MCF 10A (cell line): ENCODE results near the gene ADAMTS13. TPM values are rescaled to one million over a fixed set of nuclear protein-coding genes. Genes with fewer than 3 reads are reported as not detected.
"Not testable (repeated sequence)": the region's sequence is repeated elsewhere in the genome, so short reads cannot be mapped to it uniquely, and the experiment has no call there.

Experiments
- BruUV-seq: library from RNA; stranded (reverse); fragments of 400-500 nt; replicated peaks from 2 replicates; lab custom pipeline; 2021; lab: Mats Ljungman, UMichigan
- CTCF ChIA-PET: fragments of 300-600 bp; sonication (Branson Sonifier 250); formaldehyde crosslinking; extraction: SDS; loops from one replicate; lab custom pipeline; 2021; ENCODE audit warnings: antibody characterized with exemption, inconsistent platforms; lab: Yijun Ruan, JAX
- POLR2A ChIA-PET: fragments of 300-600, 350-650 bp; sonication (Branson Sonifier 250); formaldehyde crosslinking; extraction: SDS; loops from one replicate; lab custom pipeline; 2020; ENCODE audit warnings: antibody characterized with exemption, inconsistent platforms; lab: Yijun Ruan, JAX
- DNase-seq: peaks from one replicate; pipeline ENCODE4 v3.0.0-alpha.2; 2018; ENCODE audit not compliant: unreplicated experiment
- H3K27ac Mint-ChIP-seq: one replicate; pipeline ENCODE4 v1.8.0; 2022; ENCODE audit warnings: mild to moderate bottlenecking, low read depth, mixed read lengths; ENCODE audit not compliant: unreplicated experiment
- H3K27me3 Mint-ChIP-seq: one replicate; pipeline ENCODE4 v1.8.0; 2022; ENCODE audit warnings: mixed read lengths; ENCODE audit not compliant: insufficient read depth, unreplicated experiment
- H3K36me3 Mint-ChIP-seq: one replicate; pipeline ENCODE4 v1.8.0; 2022; ENCODE audit warnings: mild to moderate bottlenecking, moderate library complexity, mixed read lengths; ENCODE audit not compliant: insufficient read depth, unreplicated experiment
- H3K4me1 Mint-ChIP-seq: one replicate; pipeline ENCODE4 v1.8.0; 2022; ENCODE audit warnings: mixed read lengths; ENCODE audit not compliant: insufficient read depth, unreplicated experiment
- H3K4me3 Mint-ChIP-seq: one replicate; pipeline ENCODE4 v1.8.0; 2022; ENCODE audit warnings: mild to moderate bottlenecking, moderate library complexity, mixed read lengths; ENCODE audit not compliant: unreplicated experiment
- H3K9me3 Mint-ChIP-seq: one replicate; pipeline ENCODE4 v1.8.0; 2022; ENCODE audit warnings: mixed read lengths; ENCODE audit not compliant: unreplicated experiment
- intact Hi-C: fragments of 100-400 bp; cut with micrococcal nuclease; formaldehyde crosslinking; loops from 2 replicates; pipeline ENCODE4 v1.14.1; 2022
- total RNA-seq: library from RNA; stranded (reverse); gene quantifications from 2 replicates; pipeline ENCODE4 v1.2.3, GENCODE V29; 2022
- TF ChIP-seq, protein P1 (sequence below): fragments of 200-600 bp; IDR thresholded peaks from one replicate; pipeline ENCODE4 v1.8.0; 2022; ENCODE audit warnings: antibody characterized with exemption, mild to moderate bottlenecking; ENCODE audit not compliant: unreplicated experiment

Gene ADAMTS13
- total RNA-seq, 1 experiment from 2014 or later: 4.1 TPM

DNA sequence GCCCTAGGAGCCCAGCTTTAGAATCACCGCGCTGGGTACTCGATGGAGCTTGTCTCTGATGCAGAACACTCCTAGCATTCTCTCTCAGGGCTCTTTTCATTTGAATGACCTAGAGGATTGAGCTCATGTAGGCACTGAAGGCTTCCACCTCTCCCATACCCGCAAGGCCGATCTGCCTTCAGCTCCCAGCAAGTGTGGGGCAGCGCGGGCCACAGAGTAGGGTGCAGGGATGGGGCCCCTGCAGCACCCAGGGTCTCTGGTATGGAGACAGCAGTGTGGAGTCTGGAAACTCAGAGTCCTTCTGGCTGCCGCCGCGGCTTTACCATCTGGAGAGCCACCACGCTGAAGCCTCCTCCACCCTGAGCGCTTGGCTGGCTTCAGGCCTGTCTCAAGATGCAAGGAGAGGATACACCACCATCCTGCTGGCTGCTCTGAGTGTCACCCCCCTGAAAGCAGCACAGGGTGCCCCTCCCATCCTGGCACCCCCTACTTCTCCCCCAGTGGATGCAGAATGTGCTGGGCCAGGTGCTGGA is 33.1 kb upstream of the ADAMTS13 start:
- Mint-ChIP-seq H3K36me3 (no peaks in the 10 kb centered on the region), H3K4me3 (no peak overlapping the region), H3K27me3 (no peaks in the 10 kb centered on the region), H3K4me1 (no peaks in the 10 kb centered on the region), H3K27ac (no peak overlapping the region), H3K9me3 (no peaks in the 10 kb centered on the region)
- TF ChIP-seq, protein P1, sequence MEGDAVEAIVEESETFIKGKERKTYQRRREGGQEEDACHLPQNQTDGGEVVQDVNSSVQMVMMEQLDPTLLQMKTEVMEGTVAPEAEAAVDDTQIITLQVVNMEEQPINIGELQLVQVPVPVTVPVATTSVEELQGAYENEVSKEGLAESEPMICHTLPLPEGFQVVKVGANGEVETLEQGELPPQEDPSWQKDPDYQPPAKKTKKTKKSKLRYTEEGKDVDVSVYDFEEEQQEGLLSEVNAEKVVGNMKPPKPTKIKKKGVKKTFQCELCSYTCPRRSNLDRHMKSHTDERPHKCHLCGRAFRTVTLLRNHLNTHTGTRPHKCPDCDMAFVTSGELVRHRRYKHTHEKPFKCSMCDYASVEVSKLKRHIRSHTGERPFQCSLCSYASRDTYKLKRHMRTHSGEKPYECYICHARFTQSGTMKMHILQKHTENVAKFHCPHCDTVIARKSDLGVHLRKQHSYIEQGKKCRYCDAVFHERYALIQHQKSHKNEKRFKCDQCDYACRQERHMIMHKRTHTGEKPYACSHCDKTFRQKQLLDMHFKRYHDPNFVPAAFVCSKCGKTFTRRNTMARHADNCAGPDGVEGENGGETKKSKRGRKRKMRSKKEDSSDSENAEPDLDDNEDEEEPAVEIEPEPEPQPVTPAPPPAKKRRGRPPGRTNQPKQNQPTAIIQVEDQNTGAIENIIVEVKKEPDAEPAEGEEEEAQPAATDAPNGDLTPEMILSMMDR: no peak
- POLR2A ChIA-PET: no interaction called here
- DNase-seq: no peak
- CTCF ChIA-PET: interaction anchor here (0.9 to 1.3 kb wide), 3 partner anchors 15 to 203 kb away, joined by 3 read pairs; no protein-coding TSS in a partner anchor
- intact Hi-C loops: no loop called here
- BruUV-seq: no TSS peak

DNA sequence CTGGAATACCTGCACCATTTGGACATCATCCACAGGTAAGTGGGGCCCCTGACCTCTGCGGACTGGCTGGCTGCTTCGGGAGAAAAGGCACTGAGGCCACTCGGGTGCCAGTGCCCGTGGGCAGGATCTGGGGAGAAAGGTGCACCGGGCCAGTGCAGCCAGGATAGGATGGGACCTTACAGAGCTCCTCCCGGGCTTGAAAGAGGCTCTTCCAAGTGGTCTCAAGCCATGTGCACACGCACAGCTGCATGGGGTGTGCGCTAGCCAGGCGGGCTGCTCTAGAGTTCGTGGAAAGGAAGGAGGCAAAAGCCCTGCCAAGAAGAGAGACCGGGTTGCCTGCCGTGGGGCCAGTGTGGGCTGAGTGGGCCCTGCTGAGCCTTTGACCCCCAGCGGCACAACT is 32.6 kb upstream of the ADAMTS13 start:
- H3K4me1 Mint-ChIP-seq: no peaks in the 10 kb centered on the region
- H3K9me3 Mint-ChIP-seq: no peaks in the 10 kb centered on the region
- no peak overlapping the region for H3K4me3 Mint-ChIP-seq
- H3K27ac Mint-ChIP-seq: no peak overlapping the region
- no peaks in the 10 kb centered on the region for H3K36me3 Mint-ChIP-seq
- TF ChIP-seq, protein P1: no peak
- DNase-seq: no peak
- H3K27me3 Mint-ChIP-seq: peaks cover 3% of the 10 kb centered on the region
- ChIA-PET POLR2A (no interaction called here), CTCF (interaction anchor here (0.9 to 1.3 kb wide), 3 partner anchors 15 to 204 kb away, joined by 3 read pairs; no protein-coding TSS in a partner anchor)
- intact Hi-C loops: no loop called here
- no TSS peak for BruUV-seq

DNA sequence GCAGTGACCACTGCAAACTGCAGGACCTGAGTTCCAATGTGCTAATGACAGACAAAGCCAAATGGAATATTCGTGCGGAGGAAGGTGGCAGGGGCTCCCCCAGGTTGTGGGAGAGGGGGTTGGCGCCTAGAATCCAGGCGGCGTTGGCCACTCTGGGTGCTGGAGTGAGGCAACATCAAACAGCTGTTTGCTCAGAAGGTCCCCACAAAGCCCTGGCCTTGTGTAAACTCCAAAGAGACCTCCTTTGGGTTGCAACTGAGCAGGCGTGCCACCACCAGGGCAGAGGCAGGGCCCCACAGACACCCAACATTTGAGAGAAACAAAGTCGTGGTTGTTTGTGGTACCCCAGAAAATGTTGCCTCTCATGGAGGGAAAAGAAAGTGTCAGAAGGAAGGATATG is 31.5 kb upstream of the ADAMTS13 start:
- DNase-seq: no peak
- Mint-ChIP-seq H3K27me3 (peaks cover 15% of the 10 kb centered on the region), H3K4me1 (no peaks in the 10 kb centered on the region), H3K4me3 (no peak overlapping the region), H3K27ac (no peak overlapping the region), H3K36me3 (no peaks in the 10 kb centered on the region), H3K9me3 (no peaks in the 10 kb centered on the region)
- ChIA-PET CTCF (interaction anchor here (0.6 kb wide), 1 partner anchor 363 kb away, joined by 3 read pairs; no protein-coding TSS in a partner anchor), POLR2A (no interaction called here)
- TF ChIP-seq, protein P1: no peak
- intact Hi-C loops: no loop called here
- BruUV-seq: no TSS peak

DNA sequence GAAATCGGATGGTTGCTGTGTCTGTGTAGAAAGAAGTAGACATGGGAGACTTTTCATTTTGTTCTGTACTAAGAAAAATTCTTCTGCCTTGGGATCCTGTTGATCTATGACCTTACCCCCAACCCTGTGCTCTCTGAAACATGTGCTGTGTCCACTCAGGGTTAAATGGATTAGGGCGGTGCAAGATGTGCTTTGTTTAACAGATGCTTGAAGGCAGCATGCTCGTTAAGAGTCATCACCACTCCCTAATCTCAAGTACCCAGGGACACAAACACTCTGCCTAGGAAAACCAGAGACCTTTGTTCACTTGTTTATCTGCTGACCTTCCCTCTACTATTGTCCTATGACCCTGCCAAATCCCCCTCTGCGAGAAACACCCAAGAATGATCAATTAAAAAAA is 30.7 kb upstream of the ADAMTS13 start:
- H3K36me3 Mint-ChIP-seq, H3K9me3 Mint-ChIP-seq, POLR2A ChIA-PET, DNase-seq, intact Hi-C loops, CTCF ChIA-PET, BruUV-seq, H3K27ac Mint-ChIP-seq, H3K4me3 Mint-ChIP-seq, H3K4me1 Mint-ChIP-seq: not testable (repeated sequence)
- peaks cover 22% of the 10 kb centered on the region for H3K27me3 Mint-ChIP-seq

DNA sequence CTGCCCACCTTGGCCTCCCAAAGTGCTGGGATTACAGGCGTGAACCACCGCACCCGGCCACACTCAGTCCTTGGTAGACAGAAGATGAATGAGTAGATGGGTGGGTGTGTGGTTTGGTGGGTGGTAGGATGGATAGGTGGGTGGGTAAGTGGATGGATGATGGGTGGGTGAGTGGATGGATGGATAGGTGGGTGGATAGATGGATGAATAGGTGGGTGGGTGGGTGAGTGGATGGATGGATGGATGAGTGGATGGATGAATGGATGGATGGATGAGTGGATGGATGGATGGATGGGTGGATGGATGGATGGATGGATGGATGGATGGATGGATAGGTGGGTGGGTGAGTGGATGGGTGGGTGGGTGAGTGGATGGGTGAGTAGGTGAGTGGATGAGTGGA is 29.9 kb upstream of the ADAMTS13 start:
- H3K27ac Mint-ChIP-seq, BruUV-seq, intact Hi-C loops, H3K36me3 Mint-ChIP-seq, CTCF ChIA-PET, H3K9me3 Mint-ChIP-seq, H3K4me1 Mint-ChIP-seq, H3K4me3 Mint-ChIP-seq, POLR2A ChIA-PET, DNase-seq: not testable (repeated sequence)
- peaks cover 30% of the 10 kb centered on the region for H3K27me3 Mint-ChIP-seq
